Smooth muscle cell of the pulmonary artery (primary cell): ENCODE measurements around the gene CDC73. TPM values are rescaled to one million over a fixed set of nuclear protein-coding genes. Genes with fewer than 3 reads are reported as not detected.

Experiments
- total RNA-seq: library from RNA; depleted of rRNA; stranded (reverse); fragments of >200 nt; gene quantifications from 2 replicates; pipeline ENCODE4 v1.2.3, GENCODE V29; 2014

Gene CDC73
- total RNA-seq: 25.8 and 28.3 TPM in 2 replicates

GRCh38 chr1:193121616-193122593 lies at the start of gene CDC73:
CDC73 (plus strand) TSS chr1:193122031; CDS start chr1:193122201, 170 bp downstream.

GRCh38 chr1:193104907-193105820 lies 16.7 kb upstream of the CDC73 start, which contains the start of gene GLRX2:
GLRX2 (minus strand) TSS chr1:193105414; CDS start chr1:193105382, 32 bp downstream.

GRCh38 chr1:193185901-193186731 lies 64.3 kb downstream of the CDC73 start, which contains the start of gene B3GALT2:
B3GALT2 (minus strand) TSS chr1:193186613; CDS start chr1:193181562, 5,051 bp downstream.

Other genes with a start within 250 kb of the CDC73 start
- gene UCHL5, start 62.7 kb upstream of the CDC73 start, total RNA-seq: 30.8 and 31.7 TPM in 2 replicates
- 123 and 158 TPM in 2 replicates for gene RO60, start 62.4 kb upstream of the CDC73 start, total RNA-seq
- 9.5 and 10.5 TPM in 2 replicates for gene GLRX2, start 16.6 kb upstream of the CDC73 start, total RNA-seq
- 0.92 and 2.4 TPM in 2 replicates for gene B3GALT2, start 64.6 kb downstream of the CDC73 start, total RNA-seq